CD4-positive, alpha-beta T cell treated with Interleukin-2 at 100 ng/mL for 4 hours (primary cell): ENCODE measurements around the gene ARHGEF40.

Experiments
- DNase-seq: peaks from one replicate; pipeline ENCODE4 v3.0.0-alpha.2; 2020; ENCODE audit warnings: low spot score

Gene ARHGEF40

GRCh38 chr14:21098076-21098891 lies 28.2 kb downstream of the ARHGEF40 start, which contains the start of gene ZNF219:
Gene ZNF219, minus strand, starts transcription at chr14:21098655. Its CDS starts 5,064 bp downstream, at chr14:21093591.
- DNase-seq, result no peak

- DNase-seq, result no peak
These were observed 28.9 kb downstream of the ARHGEF40 start for GRCh38 chr14:21098892-21099595.

GRCh38 chr14:21099596-21099985 lies 29.5 kb downstream of the ARHGEF40 start:
- DNase-seq, result no peak

- no peak for DNase-seq
These were observed 30.8 kb downstream of the ARHGEF40 start, which contains the start of gene TMEM253 for GRCh38 chr14:21100931-21101330. Gene TMEM253, plus strand, starts transcription at chr14:21101066. Its CDS starts 278 bp downstream, at chr14:21101344.

GRCh38 chr14:21101802-21102413 lies 31.8 kb downstream of the ARHGEF40 start:
- no peak for DNase-seq

- DNase-seq, result no peak
These were observed 32.7 kb downstream of the ARHGEF40 start for GRCh38 chr14:21102521-21103410.

GRCh38 chr14:21103411-21103709 lies 33.3 kb downstream of the ARHGEF40 start:
- DNase-seq, result no peak

GRCh38 chr14:21103710-21104447 lies 33.8 kb downstream of the ARHGEF40 start:
- peak; percentile 95 for DNase-seq

DNA sequence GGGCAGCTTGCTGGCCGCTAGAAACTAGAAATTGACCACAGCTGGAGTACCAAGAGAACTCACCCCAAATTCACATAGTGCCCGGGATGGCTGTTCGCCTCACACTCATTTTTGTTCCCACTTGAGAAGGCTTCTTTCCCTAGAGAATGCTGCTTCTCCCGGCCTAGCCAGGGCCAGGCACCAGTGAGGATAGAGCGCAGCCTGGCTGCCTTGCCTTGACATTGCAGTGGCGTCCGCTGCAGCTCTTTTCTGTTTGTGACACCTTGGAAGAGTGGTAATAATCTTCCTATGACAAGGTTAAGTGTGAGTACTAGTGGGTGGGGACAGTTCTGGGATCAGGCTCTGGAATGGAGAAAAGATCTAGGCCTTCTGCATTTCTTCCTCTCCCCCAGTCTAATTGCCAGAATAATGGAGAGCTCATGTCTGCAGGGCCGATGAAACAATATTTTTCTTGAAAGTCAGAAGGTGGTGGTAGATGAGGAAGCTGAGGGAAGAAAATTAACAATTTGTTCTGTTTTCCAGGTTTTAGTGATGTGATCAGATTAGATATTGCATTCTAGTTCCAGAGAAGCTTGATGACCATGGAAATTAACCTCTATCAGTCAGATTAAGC lies 34.5 kb downstream of the ARHGEF40 start:
- peak; percentile 68 for DNase-seq

GRCh38 chr14:21105095-21105494 lies 35.0 kb downstream of the ARHGEF40 start:
- no peak for DNase-seq

DNA sequence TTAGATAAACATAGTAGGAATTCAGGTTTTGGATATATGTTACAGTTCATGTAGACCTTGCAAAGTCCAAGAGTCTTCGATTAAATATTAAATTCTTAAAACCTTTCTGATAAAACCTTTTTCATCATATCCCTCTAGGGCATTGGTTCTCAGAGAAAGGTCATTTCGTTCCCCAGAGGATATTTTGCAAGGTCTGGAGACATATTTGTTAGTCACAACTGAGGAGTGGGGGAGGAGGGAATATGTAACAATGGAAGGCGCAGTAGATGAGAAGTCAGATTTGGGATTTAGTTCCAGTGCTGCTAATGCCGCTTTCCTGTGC lies 36.0 kb downstream of the ARHGEF40 start:
- DNase-seq, result no peak

- peak; percentile 81 for DNase-seq
These were observed 36.6 kb downstream of the ARHGEF40 start for GRCh38 chr14:21106498-21107282.

GRCh38 chr14:21107283-21107800 lies 37.2 kb downstream of the ARHGEF40 start:
- DNase-seq, result no peak

GRCh38 chr14:21108791-21109190 lies 38.7 kb downstream of the ARHGEF40 start:
- no peak for DNase-seq

DNA sequence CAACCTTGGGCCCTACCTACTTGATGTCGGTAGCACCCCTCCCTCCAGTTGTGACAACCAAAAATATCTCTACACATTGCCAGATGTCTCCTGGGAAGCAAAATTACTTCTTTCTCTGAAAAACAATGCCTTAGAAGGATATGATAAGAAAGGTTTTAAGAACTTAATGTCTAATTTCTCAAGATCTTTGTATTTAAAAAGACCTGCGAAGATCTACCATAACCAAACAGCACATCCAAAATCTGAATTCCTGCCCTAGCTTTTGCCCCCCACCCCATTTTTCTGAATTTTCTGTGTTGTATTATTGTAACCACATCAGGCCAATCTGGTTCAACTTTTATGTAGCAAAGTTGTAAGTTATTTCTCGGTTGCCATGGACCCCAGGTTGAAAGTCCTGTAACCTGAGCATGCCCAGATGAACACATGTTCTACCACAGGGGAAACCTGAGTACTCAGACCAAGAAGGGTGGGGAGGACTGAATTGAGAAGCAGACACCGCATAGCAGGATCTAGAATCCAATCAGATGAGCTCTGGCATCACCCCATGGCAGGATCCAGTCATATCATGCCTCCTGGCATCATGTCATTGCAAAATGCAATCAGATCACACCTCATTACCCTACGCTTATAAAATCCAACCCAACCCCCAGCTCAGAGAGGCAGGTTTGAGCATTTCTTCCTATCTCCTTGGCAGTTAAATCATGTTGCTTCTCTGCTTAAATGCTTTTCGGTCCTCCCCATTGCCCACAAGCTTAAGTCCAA lies 39.5 kb downstream of the ARHGEF40 start:
- DNase-seq, result no peak

- no peak for DNase-seq
These were observed 42.2 kb downstream of the ARHGEF40 start for GRCh38 chr14:21112255-21112654.

- DNase-seq, result no peak
These were observed 43.3 kb downstream of the ARHGEF40 start for GRCh38 chr14:21113369-21113768.

DNA sequence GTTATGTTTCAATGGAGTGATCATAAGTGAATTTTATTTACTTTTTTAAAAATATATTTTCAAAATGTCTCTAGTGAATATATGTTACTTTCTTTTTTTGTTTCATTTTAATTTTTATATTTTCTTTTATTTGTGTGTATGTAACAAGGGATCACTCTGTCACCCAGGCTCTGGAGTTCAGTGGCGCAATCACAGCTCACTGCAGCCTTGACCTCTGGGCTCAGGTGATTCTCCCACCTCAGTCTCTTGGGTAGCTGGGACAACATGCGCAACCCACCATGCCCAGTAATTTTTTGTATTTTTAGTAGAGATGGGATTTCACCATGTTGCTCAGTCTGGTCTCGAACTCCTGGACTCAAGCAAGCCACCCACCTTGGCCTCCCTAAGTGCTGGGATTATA lies 48.8 kb downstream of the ARHGEF40 start:
- DNase-seq, result no peak

DNA sequence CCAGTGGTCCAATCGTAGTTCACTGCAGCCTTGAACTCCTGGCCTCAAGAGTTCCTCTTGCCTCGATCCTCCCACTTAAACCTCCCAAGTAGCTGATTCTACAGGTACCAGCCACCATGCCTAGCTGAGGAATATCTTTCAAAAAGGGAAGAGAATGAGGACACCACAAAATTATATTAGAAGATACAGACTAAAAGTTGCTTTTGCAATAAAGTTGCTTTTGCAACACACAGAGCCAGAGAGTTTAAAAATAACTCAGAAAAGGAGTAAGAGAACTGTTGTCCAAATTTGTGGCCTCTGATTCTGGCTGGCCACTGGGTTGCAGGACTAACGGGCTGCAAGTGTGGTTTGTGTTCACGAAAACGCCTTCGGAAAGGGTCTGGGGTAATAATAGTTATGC lies 50.6 kb downstream of the ARHGEF40 start:
- DNase-seq, result no peak
